CD14-positive monocyte (primary cell): ENCODE results near the gene TNFRSF4. TPM values are rescaled to one million over a fixed set of nuclear protein-coding genes. Genes with fewer than 3 reads are reported as not detected.

Source experiments
- DNase-seq, 3 donors: peaks; one replicate each; pipeline ENCODE4 v3.0.0-alpha.2; 2011 to 2022
- H2AFZ ChIP-seq: 2 replicates; pipeline ENCODE4 v1.6.0; 2012; ENCODE audit warnings: mild to moderate bottlenecking, low read depth, low read length, inconsistent platforms; ENCODE audit not compliant: insufficient read depth, poor library complexity, severe bottlenecking
- H3K27ac ChIP-seq, 2 donors: 1 replicate in 1 of 2; 2 replicates in 1 of 2; pipeline ENCODE4 v1.5.1; 2012 to 2013; ENCODE audit warnings: low read length in 2 of 2, control low read depth in 1 of 2, inconsistent platforms in 1 of 2, low read depth in 1 of 2, mild to moderate bottlenecking in 1 of 2
- H3K27me3 ChIP-seq, 2 donors: one replicate each; pipeline versions ENCODE4 v1.6.0 to v1.6.1; 2011 to 2013; ENCODE audit warnings: low read length in 2 of 2; ENCODE audit not compliant: control insufficient read depth in 2 of 2, insufficient read depth in 2 of 2
- H3K36me3 ChIP-seq, 2 donors: replicated peaks in 1 of 2; 1 replicate in 1 of 2; 2 replicates in 1 of 2; pipeline versions ENCODE4 v1.5.1 to v1.6.1; 2012 to 2013; ENCODE audit warnings: low read length in 2 of 2, control low read depth in 1 of 2, inconsistent platforms in 1 of 2, mild to moderate bottlenecking in 1 of 2; ENCODE audit not compliant: insufficient read depth in 2 of 2, control insufficient read depth in 1 of 2
- H3K4me1 ChIP-seq, 2 donors: 1 replicate in 1 of 2; 2 replicates in 1 of 2; pipeline versions ENCODE4 v1.5.1 to v1.6.1; 2012 to 2013; ENCODE audit warnings: low read length in 2 of 2, control low read depth in 1 of 2, inconsistent platforms in 1 of 2, mild to moderate bottlenecking in 1 of 2, moderate library complexity in 1 of 2; ENCODE audit not compliant: insufficient read depth in 2 of 2, control insufficient read depth in 1 of 2
- H3K4me2 ChIP-seq: replicated peaks from 2 replicates; pipeline ENCODE3; 2012; ENCODE audit warnings: low read length, moderate library complexity, mild to moderate bottlenecking; ENCODE audit not compliant: poor library complexity, severe bottlenecking; ENCODE audit errors: extremely low read depth
- H3K4me3 ChIP-seq, 3 experiments: fragments of 200-600 bp in 1 of 3; sonication (generic) in 1 of 3; replicated peaks in 1 of 3; 1 replicate in 2 of 3; 2 replicates in 1 of 3; pipeline ENCODE4 v1.5.1; 2011 to 2013; ENCODE audit warnings: low read length in 3 of 3, mild to moderate bottlenecking in 3 of 3, control low read depth in 2 of 3, low read depth in 2 of 3, inconsistent platforms in 1 of 3, moderate library complexity in 1 of 3
- H3K79me2 ChIP-seq: 2 replicates; pipeline ENCODE4 v1.6.0; 2012; ENCODE audit warnings: mild to moderate bottlenecking, control low read depth, inconsistent platforms, low read length, moderate library complexity; ENCODE audit not compliant: insufficient read depth
- H3K9ac ChIP-seq: 2 replicates; pipeline ENCODE4 v1.6.0; 2017; ENCODE audit warnings: low read length, mild to moderate bottlenecking; ENCODE audit not compliant: insufficient read depth, poor library complexity, severe bottlenecking
- H3K9me3 ChIP-seq, 2 donors: replicated peaks in 1 of 2; 1 replicate in 1 of 2; 2 replicates in 1 of 2; pipeline versions ENCODE4 v1.5.1 to v1.6.1; 2012 to 2013; ENCODE audit warnings: low read length in 2 of 2, control low read depth in 1 of 2; ENCODE audit not compliant: control insufficient read depth in 1 of 2, insufficient read depth in 1 of 2
- H4K20me1 ChIP-seq: 2 replicates; pipeline ENCODE4 v1.6.0; 2012; ENCODE audit warnings: mild to moderate bottlenecking, low read length, control low read depth, moderate library complexity; ENCODE audit not compliant: insufficient read depth
- H3K27ac Mint-ChIP-seq, 7 donors: one replicate each; pipeline ENCODE4 v1.8.0; 2020; ENCODE audit warnings: mild to moderate bottlenecking in 7 of 7, mixed read lengths in 7 of 7, moderate library complexity in 6 of 7, inconsistent platforms in 2 of 7
- H3K27me3 Mint-ChIP-seq, 3 donors: one replicate each; pipeline ENCODE4 v1.8.0; 2021 to 2022; ENCODE audit warnings: low read depth in 3 of 3, mild to moderate bottlenecking in 3 of 3, mixed read lengths in 3 of 3, moderate library complexity in 3 of 3, inconsistent platforms in 1 of 3
- H3K36me3 Mint-ChIP-seq, 2 donors: one replicate each; pipeline ENCODE4 v1.8.0; 2020; ENCODE audit warnings: mixed read lengths in 2 of 2, inconsistent platforms in 1 of 2, mild to moderate bottlenecking in 1 of 2
- H3K4me1 Mint-ChIP-seq: one replicate; pipeline ENCODE4 v1.8.0; 2020; ENCODE audit warnings: mild to moderate bottlenecking, mixed read lengths
- H3K4me3 Mint-ChIP-seq, 2 donors: one replicate each; pipeline ENCODE4 v1.8.0; 2020; ENCODE audit warnings: mild to moderate bottlenecking in 2 of 2, mixed read lengths in 2 of 2, moderate library complexity in 1 of 2
- H3K9me3 Mint-ChIP-seq, 7 donors: one replicate each; pipeline ENCODE4 v1.8.0; 2020 to 2022; ENCODE audit warnings: mixed read lengths in 7 of 7, mild to moderate bottlenecking in 6 of 7, moderate library complexity in 6 of 7, inconsistent platforms in 2 of 7
- CTCF ChIP-seq: fragments of 200-600 bp; IDR thresholded peaks from one replicate; pipeline ENCODE4 v1.8.0; 2022; ENCODE audit warnings: antibody characterized with exemption, mild to moderate bottlenecking
- WGBS: methylation state at CpG from one replicate; pipeline ENCODE4 v1.1.5; 2013; ENCODE audit warnings: missing lambda C conversion rate; ENCODE audit not compliant: insufficient coverage; 5-methylcytosine and 5-hydroxymethylcytosine counted together
- intact Hi-C, 2 donors: fragments of 100-400 bp; cut with micrococcal nuclease; formaldehyde crosslinking; loops; one replicate each; pipeline versions ENCODE4 v1.15.0 to v1.15.1; 2023
- polyA plus RNA-seq, 3 donors: library from polyadenylated mRNA; depleted of rRNA in 1 of 3; unstranded in 2 of 3; stranded (reverse) in 1 of 3; fragments of 300-500 nt in 2 of 3; fragments of >200 nt in 1 of 3; fragmentation: Illumina TruSeq in 2 of 3; gene quantifications; 1 replicate in 2 of 3; 2 replicates in 1 of 3; pipeline ENCODE4 v1.2.3, GENCODE V29; 2012 to 2021

Gene TNFRSF4
- polyA plus RNA-seq, 3 donors: 0.05 TPM; not detected in 2

- no peak for DNase-seq
- Histone ChIP-seq H3K4me1 (peaks cover 19 to 31% of the 10 kb centered on the region in 2 donors), H3K27me3 (no peaks in the 10 kb centered on the region), H3K9ac (no peak overlapping the region), H3K4me3 (no peak overlapping the region), H3K4me2 (no peak overlapping the region), H2AFZ (no peak overlapping the region), H3K27ac (no peak overlapping the region), H3K9me3 (no peaks in the 10 kb centered on the region), H3K36me3 (peaks cover 44 to 49% of the 10 kb centered on the region in 2 donors), H4K20me1 (peaks cover 66% of the 10 kb centered on the region), H3K79me2 (peaks cover 87% of the 10 kb centered on the region)
- no peak for TF ChIP-seq CTCF
- Mint-ChIP-seq H3K27ac (peak overlapping the region in 2 of 7 donors; percentile 4 to 33), H3K4me3 (no peak overlapping the region), H3K27me3 (no peaks in the 10 kb centered on the region), H3K9me3 (peaks cover 0 to 3% (median 0%) of the 10 kb centered on the region in 7 donors), H3K36me3 (peaks cover 38 to 62% of the 10 kb centered on the region in 2 donors), H3K4me1 (peaks cover 33% of the 10 kb centered on the region)
- 91% methylated on average over 19 of the region's 19 CpGs for WGBS
- intact Hi-C loops: loop anchor here (2.0 to 10.0 kb wide), 3 partner anchors 112 to 195 kb away; partner anchors contain the start of gene C1orf159 (in 2 of the 2)
Measured at GRCh38 chr1:1229770-1230169, 15.8 kb upstream of the TNFRSF4 start.

GRCh38 chr1:1228596-1229321, 14.8 kb upstream of the TNFRSF4 start:
- peaks cover 48 to 59% of the 10 kb centered on the region in 2 donors for H3K36me3 ChIP-seq
- WGBS: 90% methylated on average over 27 of the region's 28 CpGs

More at GRCh38 chr1:1228596-1229321, 14.8 kb upstream of the TNFRSF4 start:
- H3K9me3 Mint-ChIP-seq: peaks cover 0 to 3% (median 0%) of the 10 kb centered on the region in 7 donors
- TF ChIP-seq CTCF: no peak
- Histone ChIP-seq H3K27ac (no peak overlapping the region), H2AFZ (no peak overlapping the region), H3K4me1 (peaks cover 19 to 31% of the 10 kb centered on the region in 2 donors), H3K9ac (no peak overlapping the region), H3K9me3 (no peaks in the 10 kb centered on the region), H3K4me3 (no peak overlapping the region), H4K20me1 (peaks cover 74% of the 10 kb centered on the region), H3K79me2 (peaks cover 84% of the 10 kb centered on the region), H3K4me2 (no peak overlapping the region), H3K27me3 (no peaks in the 10 kb centered on the region)
- H3K27ac Mint-ChIP-seq: peak overlapping the region in 1 of 7 donors; percentile 63
- H3K4me3 Mint-ChIP-seq: no peak overlapping the region
- peaks cover 34 to 59% of the 10 kb centered on the region in 2 donors for H3K36me3 Mint-ChIP-seq
- no peak for DNase-seq
- intact Hi-C loops: no loop called here
- H3K4me1 Mint-ChIP-seq: peaks cover 25% of the 10 kb centered on the region
- no peaks in the 10 kb centered on the region for H3K27me3 Mint-ChIP-seq
